H7 (cell line): ENCODE measurements around the gene PCYOX1L. TPM values are rescaled to one million over a fixed set of nuclear protein-coding genes. Genes with fewer than 3 reads are reported as not detected.

Experiments used
- DNase-seq: peaks from one replicate; pipeline ENCODE4 v3.0.0; 2012
- H3K27me3 ChIP-seq: 2 replicates; pipeline ENCODE4 v1.6.0; 2011; ENCODE audit warnings: mild to moderate bottlenecking, low read length; ENCODE audit not compliant: control insufficient read depth, insufficient read depth
- H3K36me3 ChIP-seq: replicated peaks from 2 replicates; pipeline ENCODE4 v1.5.1; 2011; ENCODE audit warnings: low read length; ENCODE audit not compliant: control insufficient read depth, insufficient read depth
- H3K4me3 ChIP-seq: 2 replicates; pipeline ENCODE4 v1.5.1; 2011; ENCODE audit warnings: low read depth, mild to moderate bottlenecking, control low read depth, low read length, moderate library complexity; ENCODE audit not compliant: insufficient read depth
- total RNA-seq: library from RNA; depleted of rRNA; stranded (reverse); fragments of >200 nt; shearing (Covaris generic); gene quantifications from 2 replicates; pipeline ENCODE4 v1.2.3, GENCODE V29; 2014; rRNA removed

The PCYOX1L gene, protein sequence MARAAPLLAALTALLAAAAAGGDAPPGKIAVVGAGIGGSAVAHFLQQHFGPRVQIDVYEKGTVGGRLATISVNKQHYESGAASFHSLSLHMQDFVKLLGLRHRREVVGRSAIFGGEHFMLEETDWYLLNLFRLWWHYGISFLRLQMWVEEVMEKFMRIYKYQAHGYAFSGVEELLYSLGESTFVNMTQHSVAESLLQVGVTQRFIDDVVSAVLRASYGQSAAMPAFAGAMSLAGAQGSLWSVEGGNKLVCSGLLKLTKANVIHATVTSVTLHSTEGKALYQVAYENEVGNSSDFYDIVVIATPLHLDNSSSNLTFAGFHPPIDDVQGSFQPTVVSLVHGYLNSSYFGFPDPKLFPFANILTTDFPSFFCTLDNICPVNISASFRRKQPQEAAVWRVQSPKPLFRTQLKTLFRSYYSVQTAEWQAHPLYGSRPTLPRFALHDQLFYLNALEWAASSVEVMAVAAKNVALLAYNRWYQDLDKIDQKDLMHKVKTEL
- 6.5 and 9.4 TPM in 2 replicates for total RNA-seq

DNA sequence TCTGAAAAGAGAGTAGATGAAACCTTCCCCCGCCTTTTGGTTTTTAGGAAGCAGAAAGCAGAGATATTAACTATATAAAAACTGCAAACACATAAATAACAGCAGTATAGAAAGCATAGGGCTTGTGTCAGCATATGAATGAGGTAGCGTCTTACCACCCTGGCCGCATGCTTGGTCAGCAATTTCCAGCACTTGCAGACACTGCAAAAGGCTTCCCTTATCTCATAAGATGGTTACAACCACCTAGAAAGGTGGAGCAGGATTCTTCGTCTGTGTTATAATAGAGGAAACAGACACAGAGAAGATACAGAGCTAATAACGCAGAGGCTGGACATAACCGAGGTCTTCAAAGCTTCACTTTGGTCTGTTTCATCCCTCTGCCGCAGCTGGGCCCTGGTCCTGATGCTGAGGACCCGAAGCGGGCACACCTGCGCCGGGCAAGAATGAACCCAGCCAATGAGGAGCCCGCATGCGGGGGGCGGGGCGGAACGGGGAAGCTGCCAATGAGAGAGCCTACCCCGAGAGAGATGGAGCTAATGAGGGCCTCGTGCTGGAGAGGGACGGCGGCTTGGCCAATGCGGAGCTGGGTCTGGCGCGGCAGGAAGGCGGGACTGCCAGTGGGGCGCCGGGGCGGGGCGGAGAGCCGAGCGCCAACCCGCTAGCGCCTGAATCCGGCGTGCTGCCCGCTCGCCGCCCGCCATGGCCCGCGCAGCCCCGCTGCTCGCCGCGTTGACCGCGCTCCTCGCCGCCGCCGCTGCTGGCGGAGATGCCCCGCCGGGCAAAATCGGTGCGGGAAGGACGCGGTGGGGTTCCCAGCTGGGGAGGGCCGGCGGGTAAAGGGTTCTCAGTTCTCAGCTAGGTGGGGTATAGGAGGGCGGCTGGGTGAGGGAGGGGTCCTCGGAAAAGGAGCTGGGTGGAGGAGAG lies at the start of gene PCYOX1L:
Gene PCYOX1L, plus strand, starts transcription at position 677 of the 924 bp plus-strand sequence. Its CDS starts 23 bp downstream, at position 700.
- H3K4me3 ChIP-seq: peak within 1 kb of the TSS; percentile 68
- H3K36me3 ChIP-seq: peaks cover 3% of the 10 kb centered on the region
- peaks cover 8% of the 10 kb centered on the region; the same call in 1 of the 2 replicates for H3K27me3 ChIP-seq
- DNase-seq: peak; percentile 98

DNA sequence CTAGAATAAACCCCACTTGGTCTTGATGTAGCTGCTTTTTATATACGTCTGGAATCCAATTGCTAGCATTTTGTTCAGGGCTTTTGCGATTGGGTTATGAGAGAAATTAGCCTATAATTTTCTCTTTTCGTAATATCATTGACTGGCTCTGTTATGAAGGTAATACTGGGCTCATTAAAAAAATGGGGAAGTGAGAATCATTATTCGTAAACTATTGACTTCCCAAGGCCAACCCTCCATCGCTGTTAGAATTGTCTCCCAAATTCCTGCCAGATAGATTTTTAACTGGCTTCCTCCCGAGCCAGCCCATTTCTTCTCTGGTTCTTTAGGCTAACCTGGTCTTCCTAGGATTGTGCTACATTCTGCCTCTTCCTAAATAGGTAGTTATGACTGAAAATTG lies 48.5 kb upstream of the PCYOX1L start:
- DNase-seq: no peak
- no peaks in the 10 kb centered on the region for H3K27me3 ChIP-seq
- H3K36me3 ChIP-seq: no peaks in the 10 kb centered on the region
- H3K4me3 ChIP-seq: no peak overlapping the region

GRCh38 chr5:149310488-149310887 lies 47.4 kb upstream of the PCYOX1L start:
- DNase-seq: no peak
- no peaks in the 10 kb centered on the region for H3K36me3 ChIP-seq
- H3K27me3 ChIP-seq: no peaks in the 10 kb centered on the region
- H3K4me3 ChIP-seq: no peak overlapping the region

GRCh38 chr5:149310947-149311658 lies 46.7 kb upstream of the PCYOX1L start:
- Histone ChIP-seq H3K27me3 (no peaks in the 10 kb centered on the region), H3K36me3 (no peaks in the 10 kb centered on the region), H3K4me3 (no peak overlapping the region)
- DNase-seq: peak; percentile 66

- H3K4me3 ChIP-seq: no peak overlapping the region
- H3K36me3 ChIP-seq: no peaks in the 10 kb centered on the region
- DNase-seq: no peak
- H3K27me3 ChIP-seq: no peaks in the 10 kb centered on the region
Observed at GRCh38 chr5:149313151-149313841, 44.5 kb upstream of the PCYOX1L start.

DNA sequence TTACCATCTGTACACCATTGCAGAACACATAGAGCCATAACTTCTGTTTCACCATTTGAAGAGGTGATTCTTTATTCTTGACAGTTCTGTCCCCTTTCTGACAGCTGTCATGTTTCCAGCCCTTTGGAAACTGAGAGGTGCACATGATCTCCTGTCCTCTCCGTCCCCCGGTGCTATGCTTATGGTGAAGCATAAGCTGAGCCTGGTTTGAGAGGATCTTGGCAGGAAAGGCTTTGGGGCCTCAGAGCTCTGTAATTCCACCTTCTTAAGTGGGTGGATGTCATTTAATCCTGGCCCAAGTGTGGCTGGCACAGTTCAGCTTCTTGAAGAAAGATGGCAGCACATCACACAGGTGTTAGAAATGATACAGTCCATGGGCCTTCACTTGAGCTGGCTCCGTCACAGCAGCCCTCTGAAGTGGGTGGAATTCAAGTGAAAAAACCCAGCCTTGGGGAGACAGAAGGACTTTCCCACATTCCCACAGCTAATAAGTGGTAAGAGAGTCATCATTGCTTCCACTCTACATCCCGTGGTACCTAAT lies 43.2 kb upstream of the PCYOX1L start:
- no peaks in the 10 kb centered on the region for H3K36me3 ChIP-seq
- H3K27me3 ChIP-seq: no peaks in the 10 kb centered on the region
- H3K4me3 ChIP-seq: no peak overlapping the region
- no peak for DNase-seq

GRCh38 chr5:149315753-149316152 lies 42.1 kb upstream of the PCYOX1L start:
- no peak for DNase-seq
- H3K27me3 ChIP-seq: no peaks in the 10 kb centered on the region
- H3K36me3 ChIP-seq: no peaks in the 10 kb centered on the region
- H3K4me3 ChIP-seq: no peak overlapping the region

DNA sequence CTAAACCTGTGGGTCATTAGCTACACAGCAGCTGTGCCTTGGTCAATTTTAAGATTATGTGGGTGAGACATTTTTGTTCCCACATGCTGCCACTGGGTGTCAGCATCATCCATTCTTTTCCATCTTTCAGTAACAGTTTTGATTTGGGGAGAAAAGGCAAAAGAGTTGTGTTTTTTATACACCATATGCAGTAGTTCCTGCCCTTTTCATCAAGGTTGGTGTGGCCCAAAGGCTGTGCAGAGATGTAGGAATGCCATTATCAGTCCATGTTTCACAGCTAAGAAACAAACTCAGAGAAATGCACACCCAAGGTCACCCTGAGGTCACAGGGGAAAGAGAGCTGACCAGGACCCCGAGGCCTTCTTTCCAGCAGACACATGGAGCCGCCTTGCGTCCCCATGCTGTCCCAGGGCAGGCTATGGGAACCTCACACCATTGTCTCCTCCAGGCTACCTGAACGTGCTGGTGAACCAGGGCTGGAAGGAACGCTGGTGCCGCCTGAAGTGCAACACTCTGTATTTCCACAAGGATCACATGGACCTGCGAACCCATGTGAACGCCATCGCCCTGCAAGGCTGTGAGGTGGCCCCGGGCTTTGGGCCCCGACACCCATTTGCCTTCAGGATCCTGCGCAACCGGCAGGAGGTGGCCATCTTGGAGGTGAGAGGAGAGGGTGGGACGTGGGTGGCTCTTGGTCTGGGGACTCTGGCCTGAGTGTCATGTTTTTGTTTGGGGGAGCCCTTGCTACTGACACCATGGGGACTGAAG lies 40.4 kb upstream of the PCYOX1L start:
- Histone ChIP-seq H3K27me3 (no peaks in the 10 kb centered on the region), H3K4me3 (no peak overlapping the region), H3K36me3 (no peaks in the 10 kb centered on the region)
- peak; percentile 78 for DNase-seq

DNA sequence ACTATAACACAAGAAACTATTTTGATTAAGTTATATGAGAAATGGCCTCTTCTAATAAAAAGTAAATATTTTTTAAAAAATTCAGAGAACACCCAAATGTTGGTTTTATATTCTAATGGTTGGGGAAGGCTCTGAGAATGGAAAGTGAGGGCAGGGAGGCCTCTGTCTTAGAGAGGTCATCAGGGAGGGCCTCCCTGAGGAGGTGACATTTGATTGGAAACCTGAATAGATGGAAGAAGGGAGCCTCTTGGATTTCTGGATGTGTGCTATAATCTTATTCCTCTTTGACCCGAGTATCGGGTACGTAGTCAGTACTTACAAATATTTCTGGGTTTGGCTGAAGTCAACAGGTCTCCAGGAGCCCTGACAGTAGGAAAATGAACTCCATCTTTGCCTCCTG lies 38.7 kb upstream of the PCYOX1L start:
- H3K27me3 ChIP-seq: no peaks in the 10 kb centered on the region
- no peak overlapping the region for H3K4me3 ChIP-seq
- no peaks in the 10 kb centered on the region for H3K36me3 ChIP-seq
- DNase-seq: no peak

- DNase-seq: peak; percentile 51
- Histone ChIP-seq H3K27me3 (no peaks in the 10 kb centered on the region), H3K4me3 (no peak overlapping the region), H3K36me3 (no peaks in the 10 kb centered on the region)
Observed at GRCh38 chr5:149320791-149321330, 37.0 kb upstream of the PCYOX1L start.

DNA sequence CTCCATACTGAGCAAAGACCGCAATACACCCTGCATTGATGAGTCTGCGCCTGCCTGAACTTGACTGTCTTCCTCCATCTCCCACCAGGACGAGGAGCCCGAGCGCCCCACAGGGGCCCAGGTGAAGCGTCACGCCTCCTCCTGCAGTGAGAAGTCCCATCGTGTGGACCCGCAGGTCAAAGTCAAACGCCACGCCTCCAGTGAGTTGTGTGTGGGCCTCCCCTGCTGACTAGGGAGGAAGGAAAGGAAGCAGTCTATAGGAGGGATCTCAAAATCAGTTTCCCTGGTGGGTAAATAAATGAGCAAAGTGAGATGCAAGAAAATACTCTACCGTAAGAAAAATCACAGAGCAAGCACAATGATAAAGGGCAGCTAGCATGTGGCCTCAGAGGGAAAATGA lies 35.3 kb upstream of the PCYOX1L start:
- no peaks in the 10 kb centered on the region for H3K36me3 ChIP-seq
- H3K4me3 ChIP-seq: no peak overlapping the region
- no peaks in the 10 kb centered on the region for H3K27me3 ChIP-seq
- peak; percentile 47 for DNase-seq

- no peaks in the 10 kb centered on the region for H3K36me3 ChIP-seq
Observed at GRCh38 chr5:149323210-149323609, 34.6 kb upstream of the PCYOX1L start.

More at GRCh38 chr5:149323210-149323609, 34.6 kb upstream of the PCYOX1L start:
- no peak for DNase-seq
- Histone ChIP-seq H3K4me3 (no peak overlapping the region), H3K27me3 (no peaks in the 10 kb centered on the region)
